ENCODE data around the gene BRDT.
A peak's percentile ranks its signal among the peaks of the same experiment; 100 is the strongest.
"Not testable (repeated sequence)": the region's sequence is repeated elsewhere in the genome, so short reads cannot be mapped to it uniquely, and the experiment has no call there.

Gene BRDT

GRCh38 chr1:91993256-91993655, 44.1 kb downstream of the BRDT start:
- no peak for DNase-seq (ENCODE audit: low spot score)

- DNase-seq (ENCODE audit: low spot score), result peak; percentile 23
Observed at GRCh38 chr1:91997607-91998195, 48.5 kb downstream of the BRDT start.

GRCh38 chr1:92004129-92004528, 54.9 kb downstream of the BRDT start:
- no peak for DNase-seq (ENCODE audit: low spot score)

- no peak for DNase-seq (ENCODE audit: low spot score)
Observed at GRCh38 chr1:92013923-92014322, 64.7 kb downstream of the BRDT start.

GRCh38 chr1:92016720-92017316, 67.6 kb downstream of the BRDT start:
- DNase-seq (ENCODE audit: low spot score), result no peak

- no peak for DNase-seq (ENCODE audit: low spot score)
Observed at GRCh38 chr1:92017656-92018055, 68.5 kb downstream of the BRDT start.

- not testable (repeated sequence) for DNase-seq (ENCODE audit: low spot score)
Observed at GRCh38 chr1:92026042-92026441, 76.8 kb downstream of the BRDT start.

- DNase-seq (ENCODE audit: low spot score), result no peak
Observed at GRCh38 chr1:92026806-92027205, 77.6 kb downstream of the BRDT start.

GRCh38 chr1:92029241-92029922, 80.2 kb downstream of the BRDT start:
- DNase-seq (ENCODE audit: low spot score), result no peak

- no peak for DNase-seq (ENCODE audit: low spot score)
Observed at GRCh38 chr1:92030656-92031107, 81.5 kb downstream of the BRDT start.

- no peak for DNase-seq (ENCODE audit: low spot score)
Observed at GRCh38 chr1:92031281-92032110, 82.3 kb downstream of the BRDT start.

- no peak for DNase-seq (ENCODE audit: low spot score)
Observed at GRCh38 chr1:92037400-92037799, 88.2 kb downstream of the BRDT start.

- DNase-seq (ENCODE audit: low spot score), result no peak
Observed at GRCh38 chr1:92038695-92039346, 89.6 kb downstream of the BRDT start.

GRCh38 chr1:92040971-92041370, 91.8 kb downstream of the BRDT start:
- DNase-seq (ENCODE audit: low spot score), result no peak

- no peak for DNase-seq (ENCODE audit: low spot score)
Observed at GRCh38 chr1:92043621-92044020, 94.4 kb downstream of the BRDT start.

GRCh38 chr1:92045766-92046495, 96.7 kb downstream of the BRDT start:
- DNase-seq (ENCODE audit: low spot score), result no peak

- no peak for DNase-seq (ENCODE audit: low spot score)
Observed at GRCh38 chr1:92051948-92052347, 102.7 kb downstream of the BRDT start.

All from hematopoietic multipotent progenitor cell treated with erythropoietin and hydrocortisone succinate and interleukin-3 and kit ligand, for 17 days (in vitro differentiated cells).